SU-DHL-6 (cell line): ENCODE measurements around the gene AOX1.

Experiments used
- H2AFZ ChIP-seq: fragments of 200-600 bp; sonication (generic); 2 replicates; pipeline ENCODE4 v1.6.1; 2014; ENCODE audit warnings: low read depth, mild to moderate bottlenecking, moderate library complexity, mixed read lengths, antibody characterized with exemption, low read length; ENCODE audit not compliant: severe bottlenecking
- H3F3A ChIP-seq: fragments of 200-600 bp; shearing (Covaris generic); 2 replicates; pipeline ENCODE4 v1.6.0; 2016; ENCODE audit warnings: antibody characterized with exemption, mild to moderate bottlenecking; ENCODE audit not compliant: insufficient read depth
- H3K27ac ChIP-seq: fragments of 200-600 bp; sonication (generic); 2 replicates; pipeline ENCODE4 v1.5.1; 2016; ENCODE audit warnings: low read depth, mild to moderate bottlenecking, low read length, moderate library complexity, mixed read lengths
- H3K27me3 ChIP-seq: fragments of 200-600 bp; sonication (generic), shearing (Covaris generic); 2 replicates; pipeline ENCODE4 v1.6.0; 2014; ENCODE audit warnings: mild to moderate bottlenecking, low read length
- H3K36me3 ChIP-seq: fragments of 200-600 bp; sonication (generic); 2 replicates; pipeline ENCODE4 v1.6.1; 2014; ENCODE audit warnings: mild to moderate bottlenecking, low read length, mixed read lengths
- H3K4me2 ChIP-seq: fragments of 300-600, 200-600 bp; shearing (Covaris generic), sonication (generic); 2 replicates; pipeline ENCODE4 v1.6.0; 2014; ENCODE audit warnings: low read length, low read depth, mild to moderate bottlenecking; ENCODE audit not compliant: poor library complexity, severe bottlenecking
- H3K4me3 ChIP-seq: fragments of 200-600 bp; sonication (generic); 2 replicates; pipeline ENCODE4 v1.5.1; 2014; ENCODE audit warnings: antibody characterized with exemption, low read length, mild to moderate bottlenecking, mixed read lengths; ENCODE audit not compliant: insufficient read depth, poor library complexity, severe bottlenecking
- H3K79me2 ChIP-seq: fragments of 200-600 bp; sonication (generic); 2 replicates; pipeline ENCODE4 v1.6.1; 2014; ENCODE audit warnings: mild to moderate bottlenecking, low read length, moderate library complexity; ENCODE audit not compliant: insufficient read depth
- H3K9ac ChIP-seq: fragments of 200-600 bp; sonication (generic); 2 replicates; pipeline ENCODE4 v1.7.0; 2014; ENCODE audit warnings: mild to moderate bottlenecking, low read length
- H3K9me2 ChIP-seq: fragments of 200-600 bp; sonication (generic); replicated peaks from 2 replicates; pipeline ENCODE4 v1.6.1; 2014; ENCODE audit warnings: low read length; ENCODE audit not compliant: insufficient read depth
- H3K9me3 ChIP-seq: fragments of 200-600 bp; sonication (generic); 2 replicates; pipeline ENCODE4 v1.6.1; 2014; ENCODE audit warnings: low read length, mixed read lengths; ENCODE audit not compliant: insufficient read depth
- H4K20me1 ChIP-seq: fragments of 200-600 bp; sonication (generic); 2 replicates; pipeline ENCODE4 v1.6.1; 2014; ENCODE audit warnings: low read depth, mild to moderate bottlenecking, antibody characterized with exemption, low read length, moderate library complexity, mixed read lengths
- CTCF ChIP-seq: fragments of 200-600 bp; sonication (generic); IDR thresholded peaks from one replicate; pipeline ENCODE4 v1.5.1; 2017; ENCODE audit warnings: antibody characterized with exemption, mild to moderate bottlenecking, low read length, moderate library complexity; ENCODE audit not compliant: insufficient read depth, poor library complexity, severe bottlenecking
- EZH2phosphoT487 ChIP-seq: fragments of 200-600 bp; sonication (generic), shearing (Covaris generic); conservative IDR thresholded peaks from 2 replicates; pipeline ENCODE4 v1.6.1; 2018; ENCODE audit warnings: mild to moderate bottlenecking, antibody characterized with exemption, low read length, moderate library complexity, mixed read lengths

AOX1 gene

GRCh38 chr2:200716386-200716785 is 130.6 kb downstream of the AOX1 start:
- H3K79me2 ChIP-seq = no peaks in the 10 kb centered on the region
- H3K4me3 ChIP-seq = no peak overlapping the region
- no peaks in the 10 kb centered on the region for H3K27me3 ChIP-seq
- H3K27ac ChIP-seq = no peak overlapping the region
- H2AFZ ChIP-seq = no peak overlapping the region
- H3K9ac ChIP-seq = no peak overlapping the region
- H3K9me2 ChIP-seq = no peaks in the 10 kb centered on the region
- H3K9me3 ChIP-seq = no peaks in the 10 kb centered on the region
- H3K36me3 ChIP-seq = no peaks in the 10 kb centered on the region
- H3K4me2 ChIP-seq = no peak overlapping the region
- no peaks in the 10 kb centered on the region for H4K20me1 ChIP-seq
- no peak for TF ChIP-seq CTCF
- no peak for TF ChIP-seq EZH2phosphoT487
- no peaks in the 10 kb centered on the region for H3F3A ChIP-seq
